ENCODE measurements around the gene S100A2. TPM values are rescaled to one million over a fixed set of nuclear protein-coding genes. Genes with fewer than 3 reads are reported as not detected.

The S100A2 gene
- polyA plus RNA-seq, 3 donors: 0.32 TPM; not detected in 2

GRCh38 chr1:153608089-153608682 is 42.5 kb upstream of the S100A2 start:
- 100% methylated on average over 1 of the region's 7 CpGs for whole genome bisulfite sequencing (ENCODE audit: insufficient coverage)
- H2AFZ ChIP-seq (ENCODE audit: insufficient read depth, low read depth, low read length, poor library complexity, severe bottlenecking): no peak overlapping the region
- Mint-ChIP-seq H3K4me3 (no peak overlapping the region), H3K27ac (no peak overlapping the region), H3K9me3 (peaks cover 0 to 6% (median 0%) of the 10 kb centered on the region in 7 donors), H3K27me3 (ENCODE audit: low read depth in 3 of 3) (peaks cover 2 to 4% (median 3%) of the 10 kb centered on the region in 3 donors), H3K4me1 (peaks cover 31% of the 10 kb centered on the region), H3K36me3 (no peaks in the 10 kb centered on the region)
- TF ChIP-seq CTCF (IDR thresholded peaks at IDR 0.05): no peak
- no peak overlapping the region for H3K4me2 ChIP-seq (replicated peaks; ENCODE audit: extremely low read depth, low read length, poor library complexity, severe bottlenecking)
- no peaks in the 10 kb centered on the region for H3K79me2 ChIP-seq (ENCODE audit: insufficient read depth, low read length)
- no peaks in the 10 kb centered on the region for H3K36me3 ChIP-seq (replicated peaks in 1 of 2; ENCODE audit: control insufficient read depth in 1 of 2, insufficient read depth in 2 of 2, low read length in 2 of 2)
- no peak overlapping the region for H3K9ac ChIP-seq (ENCODE audit: insufficient read depth, low read length, poor library complexity, severe bottlenecking)
- H3K9me3 ChIP-seq (replicated peaks in 1 of 2; ENCODE audit: control insufficient read depth in 1 of 2, insufficient read depth in 1 of 2, low read length in 2 of 2): no peaks in the 10 kb centered on the region
- peaks cover 19 to 27% of the 10 kb centered on the region in 2 donors for H3K4me1 ChIP-seq (ENCODE audit: control insufficient read depth in 1 of 2, insufficient read depth in 2 of 2, low read length in 2 of 2)
- H4K20me1 ChIP-seq (ENCODE audit: insufficient read depth, low read length): no peaks in the 10 kb centered on the region
- H3K27ac ChIP-seq (ENCODE audit: low read depth in 1 of 2, low read length in 2 of 2): no peak overlapping the region
- intact Hi-C loops (cut with micrococcal nuclease): no loop called here
- no peak for DNase-seq
- no peaks in the 10 kb centered on the region for H3K27me3 ChIP-seq (ENCODE audit: control insufficient read depth in 2 of 2, insufficient read depth in 2 of 2, low read length in 2 of 2)
- no peak overlapping the region for H3K4me3 ChIP-seq (replicated peaks in 1 of 3; ENCODE audit: low read depth in 2 of 3, low read length in 3 of 3)

GRCh38 chr1:153607381-153607780 is 41.7 kb upstream of the S100A2 start:
- H3K9me3 ChIP-seq (replicated peaks in 1 of 2; ENCODE audit: control insufficient read depth in 1 of 2, insufficient read depth in 1 of 2, low read length in 2 of 2): no peaks in the 10 kb centered on the region
- H3K4me3 ChIP-seq (replicated peaks in 1 of 3; ENCODE audit: low read depth in 2 of 3, low read length in 3 of 3): no peak overlapping the region
- peaks cover 19 to 29% of the 10 kb centered on the region in 2 donors for H3K4me1 ChIP-seq (ENCODE audit: control insufficient read depth in 1 of 2, insufficient read depth in 2 of 2, low read length in 2 of 2)
- intact Hi-C loops (cut with micrococcal nuclease): no loop called here
- Mint-ChIP-seq H3K27me3 (ENCODE audit: low read depth in 3 of 3) (peaks cover 2 to 4% (median 3%) of the 10 kb centered on the region in 3 donors), H3K27ac (no peak overlapping the region), H3K36me3 (no peaks in the 10 kb centered on the region), H3K4me3 (no peak overlapping the region), H3K4me1 (peaks cover 36% of the 10 kb centered on the region), H3K9me3 (peaks cover 0 to 6% (median 0%) of the 10 kb centered on the region in 7 donors)
- no peak overlapping the region for H3K27ac ChIP-seq (ENCODE audit: low read depth in 1 of 2, low read length in 2 of 2)
- no peak for DNase-seq
- WGBS (ENCODE audit: insufficient coverage): 97% methylated on average over 8 of the region's 8 CpGs
- no peaks in the 10 kb centered on the region for H3K36me3 ChIP-seq (replicated peaks in 1 of 2; ENCODE audit: control insufficient read depth in 1 of 2, insufficient read depth in 2 of 2, low read length in 2 of 2)
- H3K27me3 ChIP-seq (ENCODE audit: control insufficient read depth in 2 of 2, insufficient read depth in 2 of 2, low read length in 2 of 2): no peaks in the 10 kb centered on the region
- no peaks in the 10 kb centered on the region for H3K79me2 ChIP-seq (ENCODE audit: insufficient read depth, low read length)
- H3K9ac ChIP-seq (ENCODE audit: insufficient read depth, low read length, poor library complexity, severe bottlenecking): no peak overlapping the region
- no peaks in the 10 kb centered on the region for H4K20me1 ChIP-seq (ENCODE audit: insufficient read depth, low read length)
- H3K4me2 ChIP-seq (replicated peaks; ENCODE audit: extremely low read depth, low read length, poor library complexity, severe bottlenecking): no peak overlapping the region
- TF ChIP-seq CTCF (IDR thresholded peaks at IDR 0.05): no peak
- no peak overlapping the region for H2AFZ ChIP-seq (ENCODE audit: insufficient read depth, low read depth, low read length, poor library complexity, severe bottlenecking)

Measured in CD14-positive monocyte (primary cell).